H9 (cell line): ENCODE data around the gene LPAR1. TPM values are rescaled to one million over a fixed set of nuclear protein-coding genes. Genes with fewer than 3 reads are reported as not detected.

Source experiments
- DNase-seq: peaks from one replicate; pipeline ENCODE4 v3.0.0-alpha.2; 2017
- H2AFZ ChIP-seq: one replicate; pipeline ENCODE4 v1.6.1; 2013; ENCODE audit warnings: mild to moderate bottlenecking, low read length, control low read depth, moderate library complexity
- H2AK5ac ChIP-seq: 2 replicates; pipeline ENCODE4 v1.6.1; 2013; ENCODE audit warnings: low read length, control low read depth, mixed read lengths; ENCODE audit not compliant: insufficient read length
- H2BK120ac ChIP-seq: one replicate; pipeline ENCODE4 v1.6.1; 2013; ENCODE audit warnings: low read depth, mild to moderate bottlenecking, low read length, control low read depth, inconsistent platforms; ENCODE audit not compliant: poor library complexity, severe bottlenecking
- H2BK12ac ChIP-seq: 2 replicates; pipeline ENCODE4 v1.6.1; 2013; ENCODE audit warnings: low read length, control low read depth, mixed read lengths, low read depth; ENCODE audit not compliant: insufficient read length
- H2BK15ac ChIP-seq: 2 replicates; pipeline ENCODE4 v1.6.1; 2013; ENCODE audit warnings: low read depth, low read length, control low read depth
- H2BK20ac ChIP-seq: one replicate; pipeline ENCODE4 v1.6.1; 2013; ENCODE audit warnings: low read depth, mild to moderate bottlenecking, low read length, control low read depth, inconsistent platforms; ENCODE audit not compliant: poor library complexity, severe bottlenecking
- H2BK5ac ChIP-seq: 2 replicates; pipeline ENCODE4 v1.6.1; 2013; ENCODE audit warnings: low read length, control low read depth, mixed read lengths; ENCODE audit not compliant: insufficient read length
- H3K14ac ChIP-seq: 2 replicates; pipeline ENCODE4 v1.6.1; 2013; ENCODE audit warnings: low read length, control low read depth; ENCODE audit not compliant: insufficient read depth
- H3K18ac ChIP-seq: 2 replicates; pipeline ENCODE4 v1.6.1; 2013; ENCODE audit warnings: low read depth, mild to moderate bottlenecking, mixed read lengths, low read length, control low read depth; ENCODE audit not compliant: insufficient read length
- H3K23ac ChIP-seq: 2 replicates; pipeline ENCODE4 v1.6.1; 2013; ENCODE audit warnings: low read length, control low read depth, mixed read lengths, low read depth; ENCODE audit not compliant: insufficient read length
- H3K23me2 ChIP-seq: 2 replicates; pipeline ENCODE4 v1.6.1; 2013; ENCODE audit warnings: low read depth, mild to moderate bottlenecking, mixed read lengths, low read length, control low read depth; ENCODE audit not compliant: insufficient read length, poor library complexity, severe bottlenecking
- H3K27ac ChIP-seq: 2 replicates; pipeline ENCODE4 v1.5.1; 2013; ENCODE audit warnings: low read length, control low read depth, mixed read lengths, low read depth; ENCODE audit not compliant: insufficient read length
- H3K27me3 ChIP-seq: 2 replicates; pipeline ENCODE4 v1.6.1; 2013; ENCODE audit warnings: low read length, control low read depth, inconsistent platforms; ENCODE audit not compliant: insufficient read depth
- H3K4ac ChIP-seq: 2 replicates; pipeline ENCODE4 v1.6.1; 2013; ENCODE audit warnings: low read depth, mild to moderate bottlenecking, control low read depth, inconsistent platforms, low read length, moderate library complexity
- H3K4me1 ChIP-seq: 2 replicates; pipeline ENCODE4 v1.6.1; 2013; ENCODE audit warnings: low read length, control low read depth, inconsistent platforms; ENCODE audit not compliant: insufficient read depth
- H3K4me2 ChIP-seq: 2 replicates; pipeline ENCODE4 v1.6.1; 2013; ENCODE audit warnings: low read length, control low read depth, mixed read lengths; ENCODE audit not compliant: insufficient read length, insufficient read depth
- H3K56ac ChIP-seq: 2 replicates; pipeline ENCODE4 v1.6.1; 2013; ENCODE audit warnings: low read depth, mild to moderate bottlenecking, mixed read lengths, low read length, control low read depth; ENCODE audit not compliant: insufficient read length
- H3K79me1 ChIP-seq: 2 replicates; pipeline ENCODE4 v1.6.1; 2013; ENCODE audit warnings: low read depth, mild to moderate bottlenecking, moderate library complexity, low read length, control low read depth, inconsistent platforms; ENCODE audit not compliant: insufficient read depth, poor library complexity, severe bottlenecking
- H3K79me2 ChIP-seq: 2 replicates; pipeline ENCODE4 v1.6.1; 2013; ENCODE audit warnings: low read length, control low read depth, inconsistent platforms; ENCODE audit not compliant: insufficient read depth
- H3K9ac ChIP-seq: 2 replicates; pipeline ENCODE4 v1.6.1; 2013; ENCODE audit warnings: low read length, control low read depth, mixed read lengths; ENCODE audit not compliant: insufficient read length; ENCODE audit errors: extremely low read depth
- H3K9me3 ChIP-seq: one replicate; pipeline ENCODE4 v1.6.1; 2013; ENCODE audit warnings: low read depth, low read length, inconsistent platforms; ENCODE audit not compliant: control insufficient read depth
- H3T11ph ChIP-seq: one replicate; pipeline ENCODE4 v1.6.1; 2013; ENCODE audit warnings: mild to moderate bottlenecking, low read length, control low read depth, inconsistent platforms
- H4K20me1 ChIP-seq: one replicate; pipeline ENCODE4 v1.6.1; 2013; ENCODE audit not compliant: control insufficient read depth, insufficient read length, insufficient read depth
- H4K5ac ChIP-seq: 2 replicates; pipeline ENCODE4 v1.6.1; 2013; ENCODE audit warnings: low read depth, mild to moderate bottlenecking, mixed read lengths, low read length, control low read depth; ENCODE audit not compliant: insufficient read length
- H4K8ac ChIP-seq: replicated peaks from 2 replicates; pipeline ENCODE4 v1.6.1; 2013; ENCODE audit warnings: low read length, control low read depth, mixed read lengths, low read depth; ENCODE audit not compliant: insufficient read length
- H4K91ac ChIP-seq: 2 replicates; pipeline ENCODE4 v1.6.1; 2013; ENCODE audit warnings: low read depth, mild to moderate bottlenecking, moderate library complexity, mixed read lengths, low read length, control low read depth; ENCODE audit not compliant: insufficient read length
- H3K27ac Mint-ChIP-seq, 3 experiments: 2 replicates in 2 of 3; 3 replicates in 1 of 3; pipeline ENCODE4 v1.8.0; 2020 to 2021; ENCODE audit warnings: mixed read lengths in 3 of 3, mild to moderate bottlenecking in 1 of 3, moderate library complexity in 1 of 3
- H3K27me3 Mint-ChIP-seq: 2 replicates; pipeline ENCODE4 v1.8.0; 2021; ENCODE audit warnings: low read depth, mild to moderate bottlenecking, moderate library complexity, mixed read lengths
- H3K36me3 Mint-ChIP-seq, 3 experiments: 2 replicates in 2 of 3; 3 replicates in 1 of 3; pipeline ENCODE4 v1.8.0; 2020 to 2021; ENCODE audit warnings: low read depth in 3 of 3, mixed read lengths in 3 of 3; ENCODE audit not compliant: insufficient read depth in 1 of 3
- H3K4me1 Mint-ChIP-seq, 2 experiments: 2 replicates each; pipeline ENCODE4 v1.8.0; 2020; ENCODE audit warnings: mixed read lengths in 2 of 2
- H3K4me3 Mint-ChIP-seq, 2 experiments: 2 replicates in 1 of 2; 3 replicates in 1 of 2; pipeline ENCODE4 v1.8.0; 2020 to 2021; ENCODE audit warnings: mild to moderate bottlenecking in 2 of 2, mixed read lengths in 2 of 2, moderate library complexity in 1 of 2
- H3K9me3 Mint-ChIP-seq, 2 experiments: 2 replicates in 1 of 2; 3 replicates in 1 of 2; pipeline ENCODE4 v1.8.0; 2020; ENCODE audit warnings: mild to moderate bottlenecking in 2 of 2, mixed read lengths in 2 of 2, moderate library complexity in 1 of 2
- WGBS: extraction: QIAGEN DNeasy Blood & Tissue Kit; methylation state at CpG from one replicate; pipeline ENCODE4 v1.1.7; 2013; ENCODE audit warnings: missing lambda C conversion rate, low lambda C conversion rate, mixed read lengths; ENCODE audit not compliant: insufficient read length; ENCODE audit errors: extremely low coverage; 5-methylcytosine and 5-hydroxymethylcytosine counted together
- total RNA-seq: library from RNA; stranded (reverse); gene quantifications from 2 replicates; pipeline ENCODE4 v1.2.1, GENCODE V29; 2021
- TF ChIP-seq, protein P1 (sequence below): fragments of 200-600 bp; sonication (generic); conservative IDR thresholded peaks from 3 replicates; pipeline ENCODE4 v1.8.0; 2021; ENCODE audit warnings: antibody characterized with exemption, mild to moderate bottlenecking

LPAR1 gene
- total RNA-seq, 1 experiment from 2014 or later, result 1.3 TPM

GRCh38 chr9:110995420-110996340 lies 42.6 kb downstream of the LPAR1 start:
- no peak overlapping the region for H3K27ac ChIP-seq
- no peak overlapping the region for H2BK12ac ChIP-seq
- no peak overlapping the region for H2BK20ac ChIP-seq
- H2BK120ac ChIP-seq, result no peak overlapping the region
- H3K79me2 ChIP-seq, result no peaks in the 10 kb centered on the region
- no peaks in the 10 kb centered on the region for H4K20me1 ChIP-seq
- no peaks in the 10 kb centered on the region for H3K27me3 Mint-ChIP-seq
- DNase-seq, result no peak
- no peaks in the 10 kb centered on the region for H3K79me1 ChIP-seq
- H3K9ac ChIP-seq, result no peak overlapping the region
- H3K4ac ChIP-seq, result no peak overlapping the region
- no peak overlapping the region for H4K8ac ChIP-seq
- H3K27ac Mint-ChIP-seq, result no peak overlapping the region
- H3K23me2 ChIP-seq, result no peaks in the 10 kb centered on the region
- H3K18ac ChIP-seq, result no peak overlapping the region
- H3K14ac ChIP-seq, result no peak overlapping the region
- H3K27me3 ChIP-seq, result no peaks in the 10 kb centered on the region
- no peak overlapping the region for H2BK15ac ChIP-seq
- H4K91ac ChIP-seq, result no peak overlapping the region
- no peak overlapping the region for H2AFZ ChIP-seq
- no peak overlapping the region for H3K56ac ChIP-seq
- H3K4me3 Mint-ChIP-seq, result no peak overlapping the region
- no peaks in the 10 kb centered on the region for H3K4me1 ChIP-seq
- H3K9me3 ChIP-seq, result no peaks in the 10 kb centered on the region
- H3K9me3 Mint-ChIP-seq, result no peaks in the 10 kb centered on the region
- H4K5ac ChIP-seq, result no peak overlapping the region
- peaks cover 3% of the 10 kb centered on the region in 2 experiments for H3K4me1 Mint-ChIP-seq
- H3K36me3 Mint-ChIP-seq, result no peaks in the 10 kb centered on the region
- H3T11ph ChIP-seq, result no peak overlapping the region
- TF ChIP-seq, protein P1, sequence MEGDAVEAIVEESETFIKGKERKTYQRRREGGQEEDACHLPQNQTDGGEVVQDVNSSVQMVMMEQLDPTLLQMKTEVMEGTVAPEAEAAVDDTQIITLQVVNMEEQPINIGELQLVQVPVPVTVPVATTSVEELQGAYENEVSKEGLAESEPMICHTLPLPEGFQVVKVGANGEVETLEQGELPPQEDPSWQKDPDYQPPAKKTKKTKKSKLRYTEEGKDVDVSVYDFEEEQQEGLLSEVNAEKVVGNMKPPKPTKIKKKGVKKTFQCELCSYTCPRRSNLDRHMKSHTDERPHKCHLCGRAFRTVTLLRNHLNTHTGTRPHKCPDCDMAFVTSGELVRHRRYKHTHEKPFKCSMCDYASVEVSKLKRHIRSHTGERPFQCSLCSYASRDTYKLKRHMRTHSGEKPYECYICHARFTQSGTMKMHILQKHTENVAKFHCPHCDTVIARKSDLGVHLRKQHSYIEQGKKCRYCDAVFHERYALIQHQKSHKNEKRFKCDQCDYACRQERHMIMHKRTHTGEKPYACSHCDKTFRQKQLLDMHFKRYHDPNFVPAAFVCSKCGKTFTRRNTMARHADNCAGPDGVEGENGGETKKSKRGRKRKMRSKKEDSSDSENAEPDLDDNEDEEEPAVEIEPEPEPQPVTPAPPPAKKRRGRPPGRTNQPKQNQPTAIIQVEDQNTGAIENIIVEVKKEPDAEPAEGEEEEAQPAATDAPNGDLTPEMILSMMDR, result no peak
- H3K4me2 ChIP-seq, result no peak overlapping the region
- H3K23ac ChIP-seq, result no peak overlapping the region
- no CpG with 5 or more reads among the region's 6 CpGs for WGBS
- no peak overlapping the region for H2BK5ac ChIP-seq
- no peak overlapping the region for H2AK5ac ChIP-seq
